GM10266 (cell line): ENCODE results near the gene FNIP1.

Experiments
- DNase-seq: peaks from one replicate; pipeline ENCODE4 v3.0.0; 2012; ENCODE audit errors: extremely low spot score
- TF ChIP-seq, protein P1 (sequence below): IDR thresholded peaks from 2 replicates; pipeline ENCODE4 v1.5.1; 2012; ENCODE audit warnings: mild to moderate bottlenecking, low read depth; ENCODE audit not compliant: control insufficient read depth, insufficient read depth; ENCODE audit errors: missing control alignments

Gene FNIP1

DNA sequence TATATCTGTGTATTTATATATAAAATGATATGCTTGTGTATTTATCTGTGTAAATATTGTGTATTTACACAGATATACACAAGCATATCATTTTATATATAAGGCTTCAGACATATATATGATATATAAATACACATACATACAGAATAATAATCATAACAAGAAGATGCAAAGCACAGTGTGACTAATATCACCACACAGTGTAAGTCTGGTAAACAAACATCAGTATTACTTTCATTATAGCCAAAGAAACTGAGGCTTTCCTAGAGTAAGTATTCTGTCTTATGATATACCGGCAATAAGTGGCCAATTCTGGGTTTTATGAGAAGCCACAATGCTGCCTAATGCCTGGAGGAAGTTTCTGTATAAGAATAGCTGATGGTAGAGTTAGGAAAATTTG lies 131.9 kb downstream of the FNIP1 start:
- TF ChIP-seq, protein P1, sequence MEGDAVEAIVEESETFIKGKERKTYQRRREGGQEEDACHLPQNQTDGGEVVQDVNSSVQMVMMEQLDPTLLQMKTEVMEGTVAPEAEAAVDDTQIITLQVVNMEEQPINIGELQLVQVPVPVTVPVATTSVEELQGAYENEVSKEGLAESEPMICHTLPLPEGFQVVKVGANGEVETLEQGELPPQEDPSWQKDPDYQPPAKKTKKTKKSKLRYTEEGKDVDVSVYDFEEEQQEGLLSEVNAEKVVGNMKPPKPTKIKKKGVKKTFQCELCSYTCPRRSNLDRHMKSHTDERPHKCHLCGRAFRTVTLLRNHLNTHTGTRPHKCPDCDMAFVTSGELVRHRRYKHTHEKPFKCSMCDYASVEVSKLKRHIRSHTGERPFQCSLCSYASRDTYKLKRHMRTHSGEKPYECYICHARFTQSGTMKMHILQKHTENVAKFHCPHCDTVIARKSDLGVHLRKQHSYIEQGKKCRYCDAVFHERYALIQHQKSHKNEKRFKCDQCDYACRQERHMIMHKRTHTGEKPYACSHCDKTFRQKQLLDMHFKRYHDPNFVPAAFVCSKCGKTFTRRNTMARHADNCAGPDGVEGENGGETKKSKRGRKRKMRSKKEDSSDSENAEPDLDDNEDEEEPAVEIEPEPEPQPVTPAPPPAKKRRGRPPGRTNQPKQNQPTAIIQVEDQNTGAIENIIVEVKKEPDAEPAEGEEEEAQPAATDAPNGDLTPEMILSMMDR = no peak
- DNase-seq = no peak

DNA sequence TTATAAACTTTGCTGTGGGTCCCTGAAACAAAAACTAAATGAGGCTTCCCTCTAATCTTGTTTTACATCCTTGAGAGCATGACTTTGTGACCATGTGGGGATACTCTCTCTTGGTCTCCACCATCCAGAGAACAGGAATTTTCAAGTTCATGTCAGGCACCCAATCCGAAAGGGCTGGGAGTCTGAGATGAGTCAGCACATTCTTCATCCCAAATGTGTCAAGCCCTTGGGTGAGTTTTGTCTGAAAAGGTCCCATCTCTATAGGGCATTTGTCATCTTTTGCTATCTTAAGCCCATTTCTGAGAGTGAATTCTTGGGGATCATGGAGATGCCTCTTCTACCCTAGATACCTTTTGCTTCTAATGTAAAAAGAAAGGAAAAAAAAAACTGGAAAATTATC lies 134.9 kb downstream of the FNIP1 start:
- TF ChIP-seq, protein P1 = no peak
- no peak for DNase-seq

DNA sequence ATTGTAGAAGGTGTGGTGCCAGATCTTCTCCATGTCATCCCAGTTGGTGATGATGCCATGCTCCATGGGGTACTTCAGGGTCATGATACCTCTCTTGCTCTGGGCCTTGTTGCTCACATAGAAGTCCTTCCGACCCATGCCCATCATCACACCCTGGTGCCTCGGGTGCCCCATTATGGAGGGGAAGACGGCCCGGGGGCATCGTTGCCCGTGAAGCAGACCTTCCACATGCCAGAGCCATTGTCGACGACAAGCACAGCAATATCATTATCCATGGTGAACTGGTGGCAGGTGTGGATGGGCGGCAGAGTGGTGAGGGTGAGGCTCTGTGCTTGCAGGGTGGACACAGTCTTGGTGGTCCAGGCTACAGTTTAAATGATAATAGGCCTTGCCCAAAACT lies 137.0 kb downstream of the FNIP1 start:
- TF ChIP-seq, protein P1 = no peak
- no peak for DNase-seq

DNA sequence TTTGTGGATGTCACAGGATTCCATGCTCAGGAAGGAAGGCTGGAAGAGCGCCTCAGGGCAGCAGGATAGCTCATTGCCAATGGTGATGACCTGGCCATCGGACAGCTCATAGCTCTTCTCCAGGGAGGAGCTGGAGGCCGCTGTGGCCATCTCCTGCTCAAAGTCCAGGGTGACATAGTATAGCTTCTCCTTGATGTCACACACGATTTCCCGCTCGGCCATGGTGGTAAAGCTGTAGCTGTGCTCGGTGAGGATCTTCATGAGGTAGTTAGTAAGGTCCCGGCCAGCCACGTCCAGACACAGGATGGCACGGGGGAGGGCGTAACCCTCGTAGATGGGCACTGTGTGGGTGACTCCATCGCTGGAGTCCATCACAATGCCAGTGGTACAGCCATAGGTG lies 137.5 kb downstream of the FNIP1 start:
- TF ChIP-seq, protein P1 = no peak
- no peak for DNase-seq

DNA sequence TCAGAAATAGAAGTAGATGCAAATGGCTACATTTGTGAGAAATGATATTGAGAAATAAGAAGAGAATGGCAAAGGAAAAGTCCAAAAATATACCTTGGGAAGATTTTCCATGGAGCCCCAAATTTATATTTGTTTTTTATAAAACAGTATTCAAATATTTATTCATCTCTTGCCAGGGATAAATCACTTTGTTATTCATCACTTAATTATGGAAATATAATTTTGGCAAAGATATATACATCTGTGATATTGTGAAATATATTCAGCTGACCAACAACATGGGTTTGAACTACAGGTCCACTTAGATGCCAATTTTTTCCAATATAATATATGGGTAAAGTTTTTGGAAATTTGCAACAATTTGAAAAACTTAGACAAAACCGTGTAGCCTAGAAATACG lies 142.0 kb downstream of the FNIP1 start:
- TF ChIP-seq, protein P1 = no peak
- DNase-seq = no peak

DNA sequence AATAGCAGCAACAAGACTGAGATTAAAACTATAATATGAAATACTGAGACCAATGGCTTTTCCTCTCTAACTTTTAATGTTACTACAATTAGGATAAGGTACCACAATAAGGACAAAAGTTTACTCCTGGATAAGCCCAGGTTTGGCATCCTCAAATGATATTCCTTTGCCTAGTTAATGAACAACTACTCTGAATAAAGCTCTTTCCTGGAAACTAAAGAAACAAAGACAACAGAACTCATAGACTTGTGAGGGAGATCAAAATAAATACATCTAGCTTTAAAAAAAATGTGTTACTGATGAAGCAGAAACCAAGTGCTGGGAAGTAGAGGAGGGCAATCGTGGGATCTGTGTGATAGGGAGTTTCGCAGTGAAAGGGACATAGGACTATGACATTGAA lies 142.5 kb downstream of the FNIP1 start:
- DNase-seq = no peak
- TF ChIP-seq, protein P1 = no peak

DNA sequence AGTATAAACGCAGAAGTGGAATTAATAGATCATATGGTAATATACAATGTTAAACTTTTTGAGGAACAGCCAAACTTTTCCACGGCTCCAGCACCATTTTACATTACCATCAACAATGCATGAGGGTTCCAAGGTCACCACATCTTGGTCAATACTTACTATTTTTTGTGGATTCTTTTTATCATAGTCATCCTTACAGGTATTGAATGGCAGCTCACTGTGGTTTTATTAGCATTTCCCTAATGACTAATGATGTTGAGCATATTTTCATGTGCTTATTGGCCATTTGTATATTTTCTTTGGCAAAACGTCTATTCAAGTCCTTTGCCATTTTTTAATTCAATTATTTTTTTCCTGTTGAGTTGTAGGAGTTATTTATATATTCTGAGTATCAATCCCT lies 147.7 kb downstream of the FNIP1 start:
- TF ChIP-seq, protein P1 = no peak
- no peak for DNase-seq
